ENCODE measurements around the gene RIPPLY1. TPM values are rescaled to one million over a fixed set of nuclear protein-coding genes. Genes with fewer than 3 reads are reported as not detected.

The RIPPLY1 gene
- 0.24 TPM in 1 of 2 replicates, not detected in the other for total RNA-seq (2014; rRNA removed; shearing (Covaris generic))

GRCh38 chrX:106903291-106903824 lies at the start of gene RIPPLY1:
TSS of gene RIPPLY1 (minus strand) at chrX:106903341. CDS start at chrX:106903287, 54 bp downstream.
- Histone ChIP-seq H3K36me3 (replicated peaks; ENCODE audit: control insufficient read depth, insufficient read depth, low read length) (no peaks in the 10 kb centered on the region), H3K4me3 (ENCODE audit: insufficient read depth, low read depth, low read length) (no peak within 1 kb of the TSS), H3K27me3 (ENCODE audit: control insufficient read depth, insufficient read depth, low read length) (peaks cover 1% of the 10 kb centered on the region; the same call in 1 of the 2 replicates)
- no peak for DNase-seq

DNA sequence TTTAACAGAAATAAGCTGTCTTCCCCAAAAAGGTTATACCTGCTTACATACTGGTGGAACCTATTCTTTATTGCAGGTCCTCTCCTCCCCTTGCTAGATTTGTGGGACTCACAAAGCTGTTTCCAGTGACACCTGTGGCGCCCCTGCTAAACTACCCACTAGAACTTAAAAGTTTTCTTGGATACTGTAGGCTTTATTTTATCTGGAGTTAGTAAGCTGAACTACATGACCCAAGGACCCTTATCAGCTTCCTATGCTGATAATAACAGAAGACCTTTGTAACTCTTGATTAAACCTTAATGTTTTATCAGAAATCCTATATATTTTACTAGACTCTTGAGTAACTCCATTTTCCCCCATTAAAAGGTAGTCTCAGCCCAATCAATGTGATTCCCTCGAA lies 49.4 kb upstream of the RIPPLY1 start:
- DNase-seq, result no peak
- no peak overlapping the region for H3K4me3 ChIP-seq (ENCODE audit: insufficient read depth, low read depth, low read length)
- no peaks in the 10 kb centered on the region for H3K36me3 ChIP-seq (replicated peaks; ENCODE audit: control insufficient read depth, insufficient read depth, low read length)
- H3K27me3 ChIP-seq (ENCODE audit: control insufficient read depth, insufficient read depth, low read length), result no peaks in the 10 kb centered on the region

- DNase-seq, result no peak
Observed at GRCh38 chrX:106952089-106952488, 48.9 kb upstream of the RIPPLY1 start.

DNA sequence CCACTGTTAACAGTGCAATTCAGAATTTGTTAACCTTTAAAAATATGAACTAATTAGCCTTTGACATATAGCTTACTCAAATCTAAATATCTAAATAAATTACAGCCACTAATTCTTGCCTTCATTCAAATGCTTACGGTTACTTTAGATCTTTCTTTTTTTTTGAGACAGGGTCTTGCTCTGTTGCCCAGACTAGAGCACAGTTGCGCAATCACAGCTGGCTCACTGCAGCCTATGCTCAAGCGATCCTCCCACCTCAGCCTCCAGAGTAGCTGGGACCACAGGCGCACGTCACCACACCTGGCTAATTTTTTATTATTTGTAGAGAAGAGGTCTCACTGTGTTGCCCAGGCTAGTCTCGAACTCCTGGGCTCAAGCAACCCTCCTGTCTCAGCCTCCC lies 48.1 kb upstream of the RIPPLY1 start:
- no peak overlapping the region for H3K4me3 ChIP-seq (ENCODE audit: insufficient read depth, low read depth, low read length)
- DNase-seq, result no peak
- H3K36me3 ChIP-seq (replicated peaks; ENCODE audit: control insufficient read depth, insufficient read depth, low read length), result no peaks in the 10 kb centered on the region
- H3K27me3 ChIP-seq (ENCODE audit: control insufficient read depth, insufficient read depth, low read length), result no peaks in the 10 kb centered on the region

More at GRCh38 chrX:106952089-106952488, 48.9 kb upstream of the RIPPLY1 start:
- no peaks in the 10 kb centered on the region for H3K27me3 ChIP-seq (ENCODE audit: control insufficient read depth, insufficient read depth, low read length)
- H3K4me3 ChIP-seq (ENCODE audit: insufficient read depth, low read depth, low read length), result no peak overlapping the region
- no peaks in the 10 kb centered on the region for H3K36me3 ChIP-seq (replicated peaks; ENCODE audit: control insufficient read depth, insufficient read depth, low read length)

DNA sequence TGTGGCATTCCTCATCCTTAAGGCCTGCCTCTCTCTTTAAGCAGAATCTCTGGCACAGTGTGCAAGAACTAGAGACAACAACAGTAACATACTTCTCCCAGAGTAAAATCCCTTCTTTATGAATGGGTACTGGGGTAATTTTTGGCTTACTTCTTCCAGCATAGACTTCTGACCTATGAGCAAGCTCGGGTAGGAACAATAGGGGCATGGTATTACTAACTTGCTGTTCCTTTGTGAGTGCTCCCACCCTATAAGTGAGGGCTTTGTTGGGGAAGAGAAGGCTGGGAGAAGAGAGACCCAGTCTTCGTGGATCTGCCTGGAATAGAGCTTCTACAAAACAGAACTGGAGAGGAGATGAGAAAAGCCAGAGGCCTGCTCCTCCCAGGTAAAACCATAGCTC lies 47.2 kb upstream of the RIPPLY1 start:
- H3K4me3 ChIP-seq (ENCODE audit: insufficient read depth, low read depth, low read length), result no peak overlapping the region
- no peaks in the 10 kb centered on the region for H3K36me3 ChIP-seq (replicated peaks; ENCODE audit: control insufficient read depth, insufficient read depth, low read length)
- no peaks in the 10 kb centered on the region for H3K27me3 ChIP-seq (ENCODE audit: control insufficient read depth, insufficient read depth, low read length)
- DNase-seq, result no peak

- Histone ChIP-seq H3K4me3 (ENCODE audit: insufficient read depth, low read depth, low read length) (no peak overlapping the region), H3K27me3 (ENCODE audit: control insufficient read depth, insufficient read depth, low read length) (no peaks in the 10 kb centered on the region), H3K36me3 (replicated peaks; ENCODE audit: control insufficient read depth, insufficient read depth, low read length) (no peaks in the 10 kb centered on the region)
- no peak for DNase-seq
Observed at GRCh38 chrX:106949366-106949765, 46.2 kb upstream of the RIPPLY1 start.

- Histone ChIP-seq H3K36me3 (replicated peaks; ENCODE audit: control insufficient read depth, insufficient read depth, low read length) (no peaks in the 10 kb centered on the region), H3K4me3 (ENCODE audit: insufficient read depth, low read depth, low read length) (no peak overlapping the region), H3K27me3 (ENCODE audit: control insufficient read depth, insufficient read depth, low read length) (no peaks in the 10 kb centered on the region)
- DNase-seq, result no peak
Observed at GRCh38 chrX:106948641-106949040, 45.5 kb upstream of the RIPPLY1 start.

- no peak overlapping the region for H3K4me3 ChIP-seq (ENCODE audit: insufficient read depth, low read depth, low read length)
- no peak for DNase-seq
- no peaks in the 10 kb centered on the region for H3K27me3 ChIP-seq (ENCODE audit: control insufficient read depth, insufficient read depth, low read length)
- H3K36me3 ChIP-seq (replicated peaks; ENCODE audit: control insufficient read depth, insufficient read depth, low read length), result peaks cover 3% of the 10 kb centered on the region
Observed at GRCh38 chrX:106946464-106946863, 43.3 kb upstream of the RIPPLY1 start.

GRCh38 chrX:106940068-106940467 lies 36.9 kb upstream of the RIPPLY1 start:
- DNase-seq, result no peak
- Histone ChIP-seq H3K36me3 (replicated peaks; ENCODE audit: control insufficient read depth, insufficient read depth, low read length) (peaks cover 4% of the 10 kb centered on the region), H3K27me3 (ENCODE audit: control insufficient read depth, insufficient read depth, low read length) (no peaks in the 10 kb centered on the region), H3K4me3 (ENCODE audit: insufficient read depth, low read depth, low read length) (no peak overlapping the region)

DNA sequence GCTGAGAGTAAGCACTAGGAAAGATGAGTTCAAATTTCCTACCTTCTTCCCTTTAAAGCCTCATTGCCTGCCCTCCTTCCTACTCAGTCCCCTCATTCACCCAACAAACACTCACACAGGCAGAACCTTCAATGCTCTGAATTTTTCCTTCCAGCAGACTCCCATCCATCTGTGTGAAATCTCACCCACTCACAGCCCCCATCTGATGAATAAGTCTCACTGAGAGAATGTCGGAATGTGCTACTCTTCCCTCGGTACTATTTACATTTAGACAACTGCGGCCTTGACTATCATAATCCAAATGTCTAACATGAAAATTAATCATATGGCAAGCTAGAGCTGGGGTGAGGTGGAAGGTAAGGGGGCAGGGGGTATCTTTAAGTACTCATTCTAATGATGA lies 36.4 kb upstream of the RIPPLY1 start:
- no peak for DNase-seq
- Histone ChIP-seq H3K4me3 (ENCODE audit: insufficient read depth, low read depth, low read length) (no peak overlapping the region), H3K36me3 (replicated peaks; ENCODE audit: control insufficient read depth, insufficient read depth, low read length) (peaks cover 4% of the 10 kb centered on the region), H3K27me3 (ENCODE audit: control insufficient read depth, insufficient read depth, low read length) (no peaks in the 10 kb centered on the region)

- H3K4me3 ChIP-seq (ENCODE audit: insufficient read depth, low read depth, low read length), result no peak overlapping the region
- no peak for DNase-seq
Observed at GRCh38 chrX:106936246-106936645, 33.1 kb upstream of the RIPPLY1 start.

GRCh38 chrX:106935175-106935574 lies 32.0 kb upstream of the RIPPLY1 start:
- H3K4me3 ChIP-seq (ENCODE audit: insufficient read depth, low read depth, low read length), result no peak overlapping the region
- peaks cover 1% of the 10 kb centered on the region for H3K36me3 ChIP-seq (replicated peaks; ENCODE audit: control insufficient read depth, insufficient read depth, low read length)
- no peak for DNase-seq
- no peaks in the 10 kb centered on the region for H3K27me3 ChIP-seq (ENCODE audit: control insufficient read depth, insufficient read depth, low read length)

More at GRCh38 chrX:106936246-106936645, 33.1 kb upstream of the RIPPLY1 start:
- H3K36me3 ChIP-seq (replicated peaks; ENCODE audit: control insufficient read depth, insufficient read depth, low read length), result peaks cover 1% of the 10 kb centered on the region
- H3K27me3 ChIP-seq (ENCODE audit: control insufficient read depth, insufficient read depth, low read length), result no peaks in the 10 kb centered on the region

DNA sequence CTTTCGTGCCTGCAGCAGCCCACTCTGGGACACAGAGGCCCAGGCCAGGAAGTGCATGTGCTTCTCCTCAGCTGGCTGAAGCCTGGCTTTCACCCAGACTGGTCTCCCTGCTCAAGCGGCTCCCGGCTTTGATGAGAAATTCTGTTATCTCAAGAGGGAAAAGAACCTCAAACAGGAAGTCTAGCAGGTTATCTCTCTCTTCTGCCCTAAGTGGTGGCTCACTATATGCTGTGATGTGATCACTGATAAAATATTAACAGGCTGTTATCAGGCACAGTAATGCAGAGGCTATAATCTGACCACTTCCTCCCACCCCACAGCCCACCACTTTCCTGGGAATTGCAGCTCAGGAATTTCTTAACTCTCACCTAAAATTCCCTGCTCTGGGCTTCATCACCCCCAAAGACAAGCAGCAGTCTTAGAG lies 30.4 kb upstream of the RIPPLY1 start:
- H3K36me3 ChIP-seq (replicated peaks; ENCODE audit: control insufficient read depth, insufficient read depth, low read length), result peaks cover 1% of the 10 kb centered on the region
- H3K27me3 ChIP-seq (ENCODE audit: control insufficient read depth, insufficient read depth, low read length), result no peaks in the 10 kb centered on the region; the same call in 1 of the 2 replicates
- no peak overlapping the region for H3K4me3 ChIP-seq (ENCODE audit: insufficient read depth, low read depth, low read length)
- no peak for DNase-seq

- no peak for DNase-seq
- Histone ChIP-seq H3K4me3 (ENCODE audit: insufficient read depth, low read depth, low read length) (no peak overlapping the region), H3K27me3 (ENCODE audit: control insufficient read depth, insufficient read depth, low read length) (no peaks in the 10 kb centered on the region; the same call in 1 of the 2 replicates), H3K36me3 (replicated peaks; ENCODE audit: control insufficient read depth, insufficient read depth, low read length) (peaks cover 1% of the 10 kb centered on the region)
Observed at GRCh38 chrX:106932960-106933537, 29.9 kb upstream of the RIPPLY1 start.

DNA sequence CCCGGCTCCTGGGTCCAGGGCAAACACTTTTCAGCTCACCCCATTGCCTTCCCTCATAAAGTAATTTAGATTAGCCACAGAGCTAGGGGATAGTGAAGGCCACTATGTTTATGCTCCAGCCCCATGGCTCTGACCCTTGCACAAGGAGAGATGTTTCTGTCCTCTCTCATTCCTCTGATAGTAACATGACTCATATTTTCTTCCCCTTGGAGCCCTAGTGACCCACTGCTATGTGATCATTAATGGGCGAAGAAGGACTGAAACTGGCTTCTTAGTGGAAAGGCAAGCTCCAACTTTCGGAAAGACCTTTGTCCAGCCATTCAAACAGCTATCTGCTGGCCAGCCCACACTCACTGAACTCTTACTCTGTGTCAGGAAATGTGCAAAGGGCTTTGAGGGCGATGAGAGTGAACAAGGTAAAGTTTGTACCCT lies 29.4 kb upstream of the RIPPLY1 start:
- no peak for DNase-seq
- H3K27me3 ChIP-seq (ENCODE audit: control insufficient read depth, insufficient read depth, low read length), result no peaks in the 10 kb centered on the region; the same call in 1 of the 2 replicates
- no peaks in the 10 kb centered on the region for H3K36me3 ChIP-seq (replicated peaks; ENCODE audit: control insufficient read depth, insufficient read depth, low read length)
- no peak overlapping the region for H3K4me3 ChIP-seq (ENCODE audit: insufficient read depth, low read depth, low read length)

Measured in H7 (cell line).